OCI-LY3 (cell line): ENCODE data around the gene ATP2A2.

Experiments used
- H2AFZ ChIP-seq: fragments of 200-600, 300-600 bp; shearing (Covaris generic); 2 replicates; pipeline ENCODE4 v1.6.0; 2014; ENCODE audit warnings: antibody characterized with exemption, low read depth, low read length
- H3K27ac ChIP-seq: fragments of 200-600, 300-600 bp; sonication (generic); 2 replicates; pipeline ENCODE4 v1.5.1; 2014; ENCODE audit warnings: mild to moderate bottlenecking, low read length, moderate library complexity, mixed read lengths
- H3K27me3 ChIP-seq: fragments of 200-600, 300-600 bp; sonication (generic); 2 replicates; pipeline ENCODE4 v1.6.1; 2014; ENCODE audit warnings: low read depth, low read length, mixed read lengths
- H3K36me3 ChIP-seq: fragments of 200-600, 300-600 bp; sonication (generic); replicated peaks from 2 replicates; pipeline ENCODE3; 2014; ENCODE audit warnings: low read depth, low read length, mixed read lengths
- H3K4me1 ChIP-seq: fragments of 300-600, 200-600 bp; sonication (generic); 2 replicates; pipeline ENCODE4 v1.6.1; 2014; ENCODE audit warnings: low read length, mixed read lengths
- H3K4me2 ChIP-seq: fragments of 200-600, 300-600 bp; sonication (generic); 2 replicates; pipeline ENCODE4 v1.6.1; 2014; ENCODE audit warnings: low read length, mixed read lengths
- H3K4me3 ChIP-seq: fragments of 300-600, 200-600 bp; sonication (generic); 2 replicates; pipeline ENCODE4 v1.5.1; 2014; ENCODE audit warnings: antibody characterized with exemption, mild to moderate bottlenecking, low read length, moderate library complexity
- H3K79me2 ChIP-seq: fragments of 300-600, 200-600 bp; shearing (Covaris generic); 2 replicates; pipeline ENCODE4 v1.6.1; 2014; ENCODE audit warnings: mild to moderate bottlenecking, low read length, mixed read lengths
- H3K9ac ChIP-seq: fragments of 300-600, 200-600 bp; shearing (Covaris generic); 2 replicates; pipeline ENCODE4 v1.6.0; 2014; ENCODE audit warnings: mild to moderate bottlenecking, low read length, moderate library complexity
- H3K9me3 ChIP-seq: fragments of 200-600, 300-600 bp; shearing (Covaris generic); 2 replicates; pipeline ENCODE4 v1.6.1; 2014; ENCODE audit warnings: low read length, mixed read lengths; ENCODE audit not compliant: insufficient read depth
- H4K20me1 ChIP-seq: fragments of 200-600, 300-600 bp; sonication (generic); 2 replicates; pipeline ENCODE4 v1.6.1; 2016; ENCODE audit warnings: low read length, mixed read lengths; ENCODE audit not compliant: insufficient read depth
- CTCF ChIP-seq: fragments of 200-600, 300-600 bp; sonication (generic); IDR thresholded peaks from 2 replicates; pipeline ENCODE4 v1.5.1; 2014; ENCODE audit warnings: antibody characterized with exemption, low read length, low read depth
- EZH2phosphoT487 ChIP-seq: fragments of 200-600 bp; shearing (Covaris generic); IDR thresholded peaks from 2 replicates; pipeline ENCODE4 v1.6.1; 2018; ENCODE audit warnings: antibody characterized with exemption, mixed run types, low read depth

Gene ATP2A2

GRCh38 chr12:110312581-110313360 lies 31.7 kb downstream of the ATP2A2 start:
- Histone ChIP-seq H3K79me2 (peaks cover 100% of the 10 kb centered on the region), H3K4me2 (no peak overlapping the region), H3K36me3 (peaks cover 40% of the 10 kb centered on the region), H2AFZ (no peak overlapping the region), H3K9me3 (no peaks in the 10 kb centered on the region), H3K9ac (no peak overlapping the region), H3K27ac (peak overlapping the region; percentile 68), H3K4me3 (no peak overlapping the region), H3K4me1 (peaks cover 48% of the 10 kb centered on the region), H4K20me1 (peaks cover 15% of the 10 kb centered on the region), H3K27me3 (no peaks in the 10 kb centered on the region)
- TF ChIP-seq CTCF (no peak), EZH2phosphoT487 (no peak)

GRCh38 chr12:110314308-110314707 lies 33.3 kb downstream of the ATP2A2 start:
- TF ChIP-seq CTCF (no peak), EZH2phosphoT487 (no peak)
- H3K79me2 ChIP-seq: peaks cover 100% of the 10 kb centered on the region
- H2AFZ ChIP-seq: no peak overlapping the region
- peak overlapping the region; percentile 42; the same call in 1 of the 2 replicates for H3K9ac ChIP-seq
- peaks cover 4% of the 10 kb centered on the region; the same call in 1 of the 2 replicates for H4K20me1 ChIP-seq
- H3K36me3 ChIP-seq: peaks cover 35% of the 10 kb centered on the region
- H3K4me1 ChIP-seq: peaks cover 48% of the 10 kb centered on the region
- H3K4me3 ChIP-seq: no peak overlapping the region
- H3K27ac ChIP-seq: peak overlapping the region; percentile 68
- H3K4me2 ChIP-seq: peak overlapping the region; percentile 24
- H3K27me3 ChIP-seq: no peaks in the 10 kb centered on the region
- no peaks in the 10 kb centered on the region for H3K9me3 ChIP-seq

- Histone ChIP-seq H3K4me2 (peak overlapping the region; percentile 13; the same call in 1 of the 2 replicates), H3K9me3 (no peaks in the 10 kb centered on the region), H3K4me1 (peaks cover 47% of the 10 kb centered on the region), H3K9ac (no peak overlapping the region), H2AFZ (no peak overlapping the region), H3K4me3 (no peak overlapping the region), H3K79me2 (peaks cover 100% of the 10 kb centered on the region), H3K27me3 (no peaks in the 10 kb centered on the region), H4K20me1 (peaks cover 4% of the 10 kb centered on the region), H3K36me3 (peaks cover 37% of the 10 kb centered on the region), H3K27ac (peak overlapping the region; percentile 57)
- TF ChIP-seq CTCF: no peak
- no peak for TF ChIP-seq EZH2phosphoT487
Measured at GRCh38 chr12:110316861-110317260, 35.8 kb downstream of the ATP2A2 start.

GRCh38 chr12:110317911-110318310 lies 36.9 kb downstream of the ATP2A2 start:
- no peak overlapping the region for H3K9ac ChIP-seq
- no peaks in the 10 kb centered on the region for H3K9me3 ChIP-seq
- H4K20me1 ChIP-seq: peaks cover 8% of the 10 kb centered on the region
- peaks cover 100% of the 10 kb centered on the region for H3K79me2 ChIP-seq
- no peak overlapping the region for H3K27ac ChIP-seq
- H3K4me2 ChIP-seq: no peak overlapping the region
- H3K27me3 ChIP-seq: no peaks in the 10 kb centered on the region
- peaks cover 37% of the 10 kb centered on the region for H3K4me1 ChIP-seq
- H2AFZ ChIP-seq: no peak overlapping the region
- peaks cover 40% of the 10 kb centered on the region for H3K36me3 ChIP-seq
- TF ChIP-seq EZH2phosphoT487: no peak
- no peak for TF ChIP-seq CTCF
- H3K4me3 ChIP-seq: no peak overlapping the region
